K562 (cell line): Measurements from ENCODE around the gene MRPS10. TPM values are rescaled to one million over a fixed set of nuclear protein-coding genes. Genes with fewer than 3 reads are reported as not detected.

Experiments used
- POLR2B ChIP-seq: fragments of 450-650 bp; IDR thresholded peaks from 2 replicates; pipeline ENCODE4 v1.6.1; 2018; ENCODE audit warnings: low read depth; ENCODE audit not compliant: partially characterized antibody
- XRCC5 ChIP-seq: fragments of 200-400 bp; formaldehyde crosslinking; IDR thresholded peaks from 2 replicates; pipeline ENCODE4 v1.6.1; 2017; ENCODE audit warnings: low read depth, mild to moderate bottlenecking, low read length
- ZBTB7A ChIP-seq: IDR thresholded peaks from 2 replicates; pipeline ENCODE4 v1.6.1; 2011; ENCODE audit warnings: low read depth, mild to moderate bottlenecking, low read length, moderate library complexity, borderline replicate concordance; ENCODE audit not compliant: control insufficient read depth
- ZNF324 ChIP-seq: fragments of 250-450 bp; sonication (Bioruptor Pico); IDR thresholded peaks from 2 replicates; pipeline ENCODE4 v1.4.0; 2020; ENCODE audit warnings: mild to moderate bottlenecking
- ZNF589 ChIP-seq: fragments of 200-800 bp; sonication (Bioruptor generic); IDR thresholded peaks from 2 replicates; pipeline ENCODE4 v1.6.1; 2016; ENCODE audit warnings: low read depth, missing genetic modification characterization, missing compliant biosample characterization
- polyA plus RNA-seq, 8 experiments: library from polyadenylated mRNA; depleted of rRNA in 4 of 8; stranded (reverse) in 5 of 8; unstranded in 3 of 8; fragments of >200 nt; fragmentation: Nextera tagmentation in 2 of 8; fragmentation: Illumina TruSeq in 1 of 8; extraction: Ambion mirVana in 2 of 8; extraction: Trizol in 1 of 8; gene quantifications; 2 replicates each; pipeline versions ENCODE4 v1.2.1 to v1.2.3, GENCODE V29; 2011 to 2014; ENCODE audit warnings: inconsistent platforms in 1 of 8, missing spikeins in 1 of 8
- total RNA-seq, 7 experiments: library from RNA; depleted of rRNA in 6 of 7; stranded (reverse); fragments of >200 nt in 6 of 7; fragmentation: Illumina TruSeq in 2 of 7; extraction: Trizol in 2 of 7; gene quantifications; 2 replicates each; pipeline versions ENCODE4 v1.2.1 to v1.2.3, GENCODE V29; 2011 to 2021; ENCODE audit warnings: low replicate concordance in 1 of 7
- TF ChIP-seq, protein P1 (sequence below): fragments of 450-650 bp; IDR thresholded peaks from 2 replicates; pipeline ENCODE4 v1.6.1; 2018; ENCODE audit not compliant: partially characterized antibody
- TF ChIP-seq, protein P2 (sequence below): IDR thresholded peaks from 2 replicates; pipeline ENCODE4 v1.6.1; 2011; ENCODE audit warnings: borderline replicate concordance, low read depth, mild to moderate bottlenecking, moderate library complexity, low read length; ENCODE audit not compliant: insufficient read depth, poor library complexity, severe bottlenecking
- TF ChIP-seq, protein P3 (sequence below): fragments of 250-450 bp; sonication (Bioruptor Pico); IDR thresholded peaks from 2 replicates; pipeline ENCODE4 v1.8.0; 2021; ENCODE audit warnings: moderate library complexity, mild to moderate bottlenecking, inconsistent platforms
- TF ChIP-seq, protein P4 (sequence below): fragments of 250-450 bp; sonication (Bioruptor Pico); IDR thresholded peaks from 2 replicates; pipeline ENCODE4 v1.4.0; 2020
- TF ChIP-seq, protein P5 (sequence below): IDR thresholded peaks from 2 replicates; pipeline ENCODE4 v1.6.1; 2012; ENCODE audit warnings: low read depth, low read length, improper control_type of control experiment, borderline replicate concordance
- TF ChIP-seq, protein P6 (sequence below): fragments of 450-650 bp; formaldehyde crosslinking; IDR thresholded peaks from 2 replicates; pipeline ENCODE4 v1.4.0; 2020; ENCODE audit warnings: mild to moderate bottlenecking, moderate library complexity

MRPS10 gene
- total and polyA plus RNA-seq, 9 of the 15 experiments (the other 6 are each of a cell fraction or from before 2014, with no cell fraction given): 48.6 to 166 (median 93.7) TPM

DNA sequence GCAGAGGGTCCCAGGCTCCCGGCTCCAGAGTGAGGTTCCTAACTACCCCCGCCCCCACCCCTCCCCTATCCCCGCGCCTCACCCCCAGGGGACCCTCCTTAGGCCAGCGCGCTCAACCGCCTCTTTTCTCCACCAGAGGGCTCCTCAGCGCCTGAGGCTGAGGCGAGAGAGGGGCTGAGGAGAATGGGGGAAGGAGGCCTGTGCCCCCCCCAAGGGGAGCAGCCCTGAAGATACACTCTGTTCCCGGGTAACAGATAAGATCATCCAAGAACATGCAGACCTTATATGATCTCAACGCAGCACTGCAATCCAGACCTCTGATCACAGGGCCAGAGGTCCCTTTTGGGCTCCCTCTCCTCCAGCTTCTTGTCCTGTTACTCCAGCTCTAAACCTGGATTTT lies 43.3 kb upstream of the MRPS10 start (continued):
- TF ChIP-seq, protein P1, sequence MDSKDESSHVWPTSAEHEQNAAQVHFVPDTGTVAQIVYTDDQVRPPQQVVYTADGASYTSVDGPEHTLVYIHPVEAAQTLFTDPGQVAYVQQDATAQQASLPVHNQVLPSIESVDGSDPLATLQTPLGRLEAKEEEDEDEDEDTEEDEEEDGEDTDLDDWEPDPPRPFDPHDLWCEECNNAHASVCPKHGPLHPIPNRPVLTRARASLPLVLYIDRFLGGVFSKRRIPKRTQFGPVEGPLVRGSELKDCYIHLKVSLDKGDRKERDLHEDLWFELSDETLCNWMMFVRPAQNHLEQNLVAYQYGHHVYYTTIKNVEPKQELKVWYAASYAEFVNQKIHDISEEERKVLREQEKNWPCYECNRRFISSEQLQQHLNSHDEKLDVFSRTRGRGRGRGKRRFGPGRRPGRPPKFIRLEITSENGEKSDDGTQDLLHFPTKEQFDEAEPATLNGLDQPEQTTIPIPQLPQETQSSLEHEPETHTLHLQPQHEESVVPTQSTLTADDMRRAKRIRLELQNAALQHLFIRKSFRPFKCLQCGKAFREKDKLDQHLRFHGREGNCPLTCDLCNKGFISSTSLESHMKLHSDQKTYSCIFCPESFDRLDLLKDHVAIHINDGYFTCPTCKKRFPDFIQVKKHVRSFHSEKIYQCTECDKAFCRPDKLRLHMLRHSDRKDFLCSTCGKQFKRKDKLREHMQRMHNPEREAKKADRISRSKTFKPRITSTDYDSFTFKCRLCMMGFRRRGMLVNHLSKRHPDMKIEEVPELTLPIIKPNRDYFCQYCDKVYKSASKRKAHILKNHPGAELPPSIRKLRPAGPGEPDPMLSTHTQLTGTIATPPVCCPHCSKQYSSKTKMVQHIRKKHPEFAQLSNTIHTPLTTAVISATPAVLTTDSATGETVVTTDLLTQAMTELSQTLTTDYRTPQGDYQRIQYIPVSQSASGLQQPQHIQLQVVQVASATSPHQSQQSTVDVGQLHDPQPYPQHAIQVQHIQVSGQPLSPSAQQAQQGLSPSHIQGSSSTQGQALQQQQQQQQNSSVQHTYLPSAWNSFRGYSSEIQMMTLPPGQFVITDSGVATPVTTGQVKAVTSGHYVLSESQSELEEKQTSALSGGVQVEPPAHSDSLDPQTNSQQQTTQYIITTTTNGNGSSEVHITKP: no peak
- TF ChIP-seq POLR2B (no peak), ZBTB7A (peak; percentile 93), ZNF324 (no peak), XRCC5 (0 out of 2 replicates have a peak, but pooled peaks have one; percentile 48), ZNF589 (CRISPR knock-in tag) (0 out of 2 replicates have a peak, but pooled peaks have one; percentile 2)
- TF ChIP-seq, protein P2, sequence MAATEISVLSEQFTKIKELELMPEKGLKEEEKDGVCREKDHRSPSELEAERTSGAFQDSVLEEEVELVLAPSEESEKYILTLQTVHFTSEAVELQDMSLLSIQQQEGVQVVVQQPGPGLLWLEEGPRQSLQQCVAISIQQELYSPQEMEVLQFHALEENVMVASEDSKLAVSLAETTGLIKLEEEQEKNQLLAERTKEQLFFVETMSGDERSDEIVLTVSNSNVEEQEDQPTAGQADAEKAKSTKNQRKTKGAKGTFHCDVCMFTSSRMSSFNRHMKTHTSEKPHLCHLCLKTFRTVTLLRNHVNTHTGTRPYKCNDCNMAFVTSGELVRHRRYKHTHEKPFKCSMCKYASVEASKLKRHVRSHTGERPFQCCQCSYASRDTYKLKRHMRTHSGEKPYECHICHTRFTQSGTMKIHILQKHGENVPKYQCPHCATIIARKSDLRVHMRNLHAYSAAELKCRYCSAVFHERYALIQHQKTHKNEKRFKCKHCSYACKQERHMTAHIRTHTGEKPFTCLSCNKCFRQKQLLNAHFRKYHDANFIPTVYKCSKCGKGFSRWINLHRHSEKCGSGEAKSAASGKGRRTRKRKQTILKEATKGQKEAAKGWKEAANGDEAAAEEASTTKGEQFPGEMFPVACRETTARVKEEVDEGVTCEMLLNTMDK: peak; percentile 96
- TF ChIP-seq, protein P3, sequence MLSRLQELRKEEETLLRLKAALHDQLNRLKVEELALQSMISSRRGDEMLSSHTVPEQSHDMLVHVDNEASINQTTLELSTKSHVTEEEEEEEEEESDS (CRISPR knock-in tag): no peak
- TF ChIP-seq, protein P4, sequence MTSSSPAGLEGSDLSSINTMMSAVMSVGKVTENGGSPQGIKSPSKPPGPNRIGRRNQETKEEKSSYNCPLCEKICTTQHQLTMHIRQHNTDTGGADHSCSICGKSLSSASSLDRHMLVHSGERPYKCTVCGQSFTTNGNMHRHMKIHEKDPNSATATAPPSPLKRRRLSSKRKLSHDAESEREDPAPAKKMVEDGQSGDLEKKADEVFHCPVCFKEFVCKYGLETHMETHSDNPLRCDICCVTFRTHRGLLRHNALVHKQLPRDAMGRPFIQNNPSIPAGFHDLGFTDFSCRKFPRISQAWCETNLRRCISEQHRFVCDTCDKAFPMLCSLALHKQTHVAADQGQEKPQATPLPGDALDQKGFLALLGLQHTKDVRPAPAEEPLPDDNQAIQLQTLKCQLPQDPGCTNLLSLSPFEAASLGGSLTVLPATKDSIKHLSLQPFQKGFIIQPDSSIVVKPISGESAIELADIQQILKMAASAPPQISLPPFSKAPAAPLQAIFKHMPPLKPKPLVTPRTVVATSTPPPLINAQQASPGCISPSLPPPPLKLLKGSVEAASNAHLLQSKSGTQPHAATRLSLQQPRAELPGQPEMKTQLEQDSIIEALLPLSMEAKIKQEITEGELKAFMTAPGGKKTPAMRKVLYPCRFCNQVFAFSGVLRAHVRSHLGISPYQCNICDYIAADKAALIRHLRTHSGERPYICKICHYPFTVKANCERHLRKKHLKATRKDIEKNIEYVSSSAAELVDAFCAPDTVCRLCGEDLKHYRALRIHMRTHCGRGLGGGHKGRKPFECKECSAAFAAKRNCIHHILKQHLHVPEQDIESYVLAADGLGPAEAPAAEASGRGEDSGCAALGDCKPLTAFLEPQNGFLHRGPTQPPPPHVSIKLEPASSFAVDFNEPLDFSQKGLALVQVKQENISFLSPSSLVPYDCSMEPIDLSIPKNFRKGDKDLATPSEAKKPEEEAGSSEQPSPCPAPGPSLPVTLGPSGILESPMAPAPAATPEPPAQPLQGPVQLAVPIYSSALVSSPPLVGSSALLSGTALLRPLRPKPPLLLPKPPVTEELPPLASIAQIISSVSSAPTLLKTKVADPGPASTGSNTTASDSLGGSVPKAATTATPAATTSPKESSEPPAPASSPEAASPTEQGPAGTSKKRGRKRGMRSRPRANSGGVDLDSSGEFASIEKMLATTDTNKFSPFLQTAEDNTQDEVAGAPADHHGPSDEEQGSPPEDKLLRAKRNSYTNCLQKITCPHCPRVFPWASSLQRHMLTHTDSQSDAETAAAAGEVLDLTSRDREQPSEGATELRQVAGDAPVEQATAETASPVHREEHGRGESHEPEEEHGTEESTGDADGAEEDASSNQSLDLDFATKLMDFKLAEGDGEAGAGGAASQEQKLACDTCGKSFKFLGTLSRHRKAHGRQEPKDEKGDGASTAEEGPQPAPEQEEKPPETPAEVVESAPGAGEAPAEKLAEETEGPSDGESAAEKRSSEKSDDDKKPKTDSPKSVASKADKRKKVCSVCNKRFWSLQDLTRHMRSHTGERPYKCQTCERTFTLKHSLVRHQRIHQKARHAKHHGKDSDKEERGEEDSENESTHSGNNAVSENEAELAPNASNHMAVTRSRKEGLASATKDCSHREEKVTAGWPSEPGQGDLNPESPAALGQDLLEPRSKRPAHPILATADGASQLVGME (CRISPR knock-in tag): 0 out of 2 replicates have a peak, but pooled peaks have one; percentile 38
- TF ChIP-seq, protein P5, sequence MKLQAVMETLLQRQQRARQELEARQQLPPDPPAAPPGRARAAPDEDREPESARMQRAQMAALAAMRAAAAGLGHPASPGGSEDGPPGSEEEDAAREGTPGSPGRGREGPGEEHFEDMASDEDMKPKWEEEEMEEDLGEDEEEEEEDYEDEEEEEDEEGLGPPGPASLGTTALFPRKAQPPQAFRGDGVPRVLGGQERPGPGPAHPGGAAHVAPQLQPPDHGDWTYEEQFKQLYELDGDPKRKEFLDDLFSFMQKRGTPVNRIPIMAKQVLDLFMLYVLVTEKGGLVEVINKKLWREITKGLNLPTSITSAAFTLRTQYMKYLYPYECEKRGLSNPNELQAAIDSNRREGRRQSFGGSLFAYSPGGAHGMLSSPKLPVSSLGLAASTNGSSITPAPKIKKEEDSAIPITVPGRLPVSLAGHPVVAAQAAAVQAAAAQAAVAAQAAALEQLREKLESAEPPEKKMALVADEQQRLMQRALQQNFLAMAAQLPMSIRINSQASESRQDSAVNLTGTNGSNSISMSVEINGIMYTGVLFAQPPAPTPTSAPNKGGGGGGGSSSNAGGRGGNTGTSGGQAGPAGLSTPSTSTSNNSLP: no peak
- TF ChIP-seq, protein P6, sequence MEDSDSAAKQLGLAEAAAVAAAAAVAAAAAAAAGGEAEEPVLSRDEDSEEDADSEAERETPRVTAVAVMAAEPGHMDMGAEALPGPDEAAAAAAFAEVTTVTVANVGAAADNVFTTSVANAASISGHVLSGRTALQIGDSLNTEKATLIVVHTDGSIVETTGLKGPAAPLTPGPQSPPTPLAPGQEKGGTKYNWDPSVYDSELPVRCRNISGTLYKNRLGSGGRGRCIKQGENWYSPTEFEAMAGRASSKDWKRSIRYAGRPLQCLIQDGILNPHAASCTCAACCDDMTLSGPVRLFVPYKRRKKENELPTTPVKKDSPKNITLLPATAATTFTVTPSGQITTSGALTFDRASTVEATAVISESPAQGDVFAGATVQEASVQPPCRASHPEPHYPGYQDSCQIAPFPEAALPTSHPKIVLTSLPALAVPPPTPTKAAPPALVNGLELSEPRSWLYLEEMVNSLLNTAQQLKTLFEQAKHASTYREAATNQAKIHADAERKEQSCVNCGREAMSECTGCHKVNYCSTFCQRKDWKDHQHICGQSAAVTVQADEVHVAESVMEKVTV (CRISPR knock-in tag): 0 out of 2 replicates have a peak, but pooled peaks have one; percentile 22
